ENCODE data around the gene PRDM12.

GRCh38 chr9:130634191-130634768 is 30.1 kb upstream of the PRDM12 start:
- TF ChIP-seq POLR2A (IDR thresholded peaks at IDR 0.05), result no peak
- no peak for TF ChIP-seq CTCF (IDR thresholded peaks at IDR 0.05)
